ENCODE results near the gene RACGAP1. TPM values are rescaled to one million over a fixed set of nuclear protein-coding genes. Genes with fewer than 3 reads are reported as not detected.

The RACGAP1 gene
- total RNA-seq, 4 donors from 2014 or later = 5.5 to 18.5 (median 15.0) TPM

GRCh38 chr12:50069069-50069468, 43.8 kb upstream of the RACGAP1 start:
- TF ChIP-seq CTCF (IDR thresholded peaks at IDR 0.05; ENCODE audit: low read depth) = no peak

GRCh38 chr12:50066402-50066801, 41.1 kb upstream of the RACGAP1 start:
- no peak for TF ChIP-seq CTCF (IDR thresholded peaks at IDR 0.05; ENCODE audit: low read depth)

GRCh38 chr12:50065726-50066310, 40.5 kb upstream of the RACGAP1 start:
- TF ChIP-seq CTCF (IDR thresholded peaks at IDR 0.05; ENCODE audit: low read depth) = no peak

GRCh38 chr12:50062728-50063460, 37.6 kb upstream of the RACGAP1 start:
- no peak for TF ChIP-seq CTCF (IDR thresholded peaks at IDR 0.05; ENCODE audit: low read depth)

GRCh38 chr12:50061946-50062686, 36.8 kb upstream of the RACGAP1 start:
- TF ChIP-seq CTCF (IDR thresholded peaks at IDR 0.05; ENCODE audit: low read depth) = no peak

GRCh38 chr12:50061171-50061570, 35.9 kb upstream of the RACGAP1 start:
- no peak for TF ChIP-seq CTCF (IDR thresholded peaks at IDR 0.05; ENCODE audit: low read depth)

GRCh38 chr12:50060120-50060468, 34.8 kb upstream of the RACGAP1 start:
- TF ChIP-seq CTCF (IDR thresholded peaks at IDR 0.05; ENCODE audit: low read depth) = no peak
